Measurements from ENCODE around the gene TPSB2.
"Not testable (repeated sequence)": the region's sequence is repeated elsewhere in the genome, so short reads cannot be mapped to it uniquely, and the experiment has no call there.

TPSB2 gene

GRCh38 chr16:1198671-1199346 is 31.2 kb downstream of the TPSB2 start:
- DNase-seq, result not testable (repeated sequence)

- no peak for DNase-seq
Measured at GRCh38 chr16:1198194-1198593, 31.8 kb downstream of the TPSB2 start.

GRCh38 chr16:1197237-1197866 is 32.6 kb downstream of the TPSB2 start:
- DNase-seq, result peak; percentile 74

GRCh38 chr16:1196494-1196893 is 33.5 kb downstream of the TPSB2 start:
- no peak for DNase-seq

GRCh38 chr16:1195393-1195666 is 34.7 kb downstream of the TPSB2 start:
- no peak for DNase-seq

GRCh38 chr16:1194665-1195392 is 35.2 kb downstream of the TPSB2 start:
- peak; percentile 5 for DNase-seq

GRCh38 chr16:1193825-1194581 is 36.0 kb downstream of the TPSB2 start:
- no peak for DNase-seq

- peak; percentile 33 for DNase-seq
Measured at GRCh38 chr16:1193143-1193824, 36.7 kb downstream of the TPSB2 start.

- DNase-seq, result no peak
Measured at GRCh38 chr16:1192384-1193073, 37.5 kb downstream of the TPSB2 start.

- not testable (repeated sequence) for DNase-seq
Measured at GRCh38 chr16:1190789-1191188, 39.2 kb downstream of the TPSB2 start.

GRCh38 chr16:1189455-1189854 is 40.5 kb downstream of the TPSB2 start:
- no peak for DNase-seq

- no peak for DNase-seq
Measured at GRCh38 chr16:1188432-1189189, 41.4 kb downstream of the TPSB2 start.

- not testable (repeated sequence) for DNase-seq
Measured at GRCh38 chr16:1185460-1186207, 44.4 kb downstream of the TPSB2 start.

- DNase-seq, result no peak
Measured at GRCh38 chr16:1184980-1185379, 45.0 kb downstream of the TPSB2 start.

- DNase-seq, result no peak
Measured at GRCh38 chr16:1184156-1184868, 45.7 kb downstream of the TPSB2 start.

GRCh38 chr16:1182950-1183907 is 46.8 kb downstream of the TPSB2 start:
- DNase-seq, result no peak

GRCh38 chr16:1182316-1182671 is 47.7 kb downstream of the TPSB2 start:
- peak; percentile 21 for DNase-seq

- DNase-seq, result peak; percentile 19
Measured at GRCh38 chr16:1181404-1182315, 48.3 kb downstream of the TPSB2 start.

Measured in NCI-H1092 treated with DMSO at 0.1 percent for 48 hours (cell line).